Spleen (tissue), 7 donors: ENCODE measurements around the gene ITIH6.

Experiments
- POLR2AphosphoS5 ChIP-seq, 3 donors: sonication (generic); formaldehyde crosslinking; IDR thresholded peaks; one replicate each; pipeline ENCODE4 v1.5.1; 2017; ENCODE audit warnings: antibody characterized with exemption in 3 of 3
- TF ChIP-seq, protein P1 (sequence below), 11 experiments: fragments of 200-600 bp in 7 of 11; fragments of 450-650 bp in 4 of 11; sonication (generic) in 4 of 11; IDR thresholded peaks in 8 of 11; conservative IDR thresholded peaks in 3 of 11; 1 replicate in 7 of 11; 2 replicates in 4 of 11; pipeline versions ENCODE4 v1.4.0 to v1.8.0; 2016 to 2021; ENCODE audit warnings: antibody characterized with exemption in 11 of 11, inconsistent platforms in 4 of 11, mild to moderate bottlenecking in 1 of 11
- donor health status: DM: no; HTN: no; CAD: no; lungs with moderate emphysema.
- donor health status: DM: no; HTN: no; CAD: no.
- donor health status: DM: no; HTN: no; CAD: no.

DNA sequence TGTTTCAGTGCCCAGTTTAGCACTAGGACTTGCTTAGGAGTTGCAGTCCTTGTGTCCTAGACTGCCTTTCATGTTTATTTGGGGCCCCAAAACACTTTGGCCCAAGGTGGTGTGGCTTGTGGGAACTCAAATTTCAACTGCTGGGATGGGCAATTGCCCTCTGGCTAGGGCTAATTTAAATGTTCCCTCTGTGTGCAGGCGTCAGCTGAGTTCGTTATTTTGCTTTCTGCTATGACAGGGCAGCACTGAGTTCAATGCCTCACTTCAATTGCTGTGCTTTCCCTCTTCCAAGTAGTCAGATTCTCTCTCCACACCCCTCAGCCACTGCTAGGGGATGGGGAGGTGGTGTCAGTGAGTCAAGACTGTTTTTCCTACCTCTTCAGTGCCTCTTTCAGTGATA, 51.1 kb downstream of the ITIH6 start:
- TF ChIP-seq, protein P1, sequence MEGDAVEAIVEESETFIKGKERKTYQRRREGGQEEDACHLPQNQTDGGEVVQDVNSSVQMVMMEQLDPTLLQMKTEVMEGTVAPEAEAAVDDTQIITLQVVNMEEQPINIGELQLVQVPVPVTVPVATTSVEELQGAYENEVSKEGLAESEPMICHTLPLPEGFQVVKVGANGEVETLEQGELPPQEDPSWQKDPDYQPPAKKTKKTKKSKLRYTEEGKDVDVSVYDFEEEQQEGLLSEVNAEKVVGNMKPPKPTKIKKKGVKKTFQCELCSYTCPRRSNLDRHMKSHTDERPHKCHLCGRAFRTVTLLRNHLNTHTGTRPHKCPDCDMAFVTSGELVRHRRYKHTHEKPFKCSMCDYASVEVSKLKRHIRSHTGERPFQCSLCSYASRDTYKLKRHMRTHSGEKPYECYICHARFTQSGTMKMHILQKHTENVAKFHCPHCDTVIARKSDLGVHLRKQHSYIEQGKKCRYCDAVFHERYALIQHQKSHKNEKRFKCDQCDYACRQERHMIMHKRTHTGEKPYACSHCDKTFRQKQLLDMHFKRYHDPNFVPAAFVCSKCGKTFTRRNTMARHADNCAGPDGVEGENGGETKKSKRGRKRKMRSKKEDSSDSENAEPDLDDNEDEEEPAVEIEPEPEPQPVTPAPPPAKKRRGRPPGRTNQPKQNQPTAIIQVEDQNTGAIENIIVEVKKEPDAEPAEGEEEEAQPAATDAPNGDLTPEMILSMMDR (IDR thresholded peaks at IDR 0.05 in 8 of 11, conservative IDR thresholded peaks at IDR 0.05 in 3 of 11) = no peak
- no peak for TF ChIP-seq POLR2AphosphoS5 (IDR thresholded peaks at IDR 0.05)
